Stomach (tissue), 9 donors: ENCODE results near the gene STK4. TPM values are rescaled to one million over a fixed set of nuclear protein-coding genes. Genes with fewer than 3 reads are reported as not detected.

Source experiments
- DNase-seq, 2 donors: peaks; one replicate each; pipeline versions ENCODE4 v3.0.0 to v3.0.0-alpha.2; 2013 to 2019
- H3K27ac ChIP-seq, 5 donors: fragments of 200-600 bp in 4 of 5; sonication (generic) in 4 of 5; one replicate each; pipeline ENCODE4 v1.5.1; 2013 to 2019; ENCODE audit warnings: mild to moderate bottlenecking in 1 of 5, moderate library complexity in 1 of 5
- H3K27me3 ChIP-seq, 3 donors: fragments of 200-600 bp; sonication (generic); one replicate each; pipeline ENCODE4 v1.5.1; 2017 to 2019; ENCODE audit warnings: mixed run types in 1 of 3
- H3K36me3 ChIP-seq, 4 donors: fragments of 200-600 bp; sonication (generic); 1 replicate in 3 of 4; 2 replicates in 1 of 4; pipeline ENCODE4 v1.5.1; 2016 to 2019
- H3K4me1 ChIP-seq, 4 donors: fragments of 200-600 bp; sonication (generic); one replicate each; pipeline ENCODE4 v1.5.1; 2016 to 2019
- H3K4me3 ChIP-seq, 4 donors: fragments of 200-600 bp; sonication (generic) in 3 of 4; one replicate each; pipeline ENCODE4 v1.5.1; 2016 to 2019; ENCODE audit warnings: mild to moderate bottlenecking in 1 of 4
- H3K9me3 ChIP-seq, 4 donors: fragments of 200-600 bp; sonication (generic); one replicate each; pipeline ENCODE4 v1.5.1; 2016 to 2019
- CTCF ChIP-seq, 7 experiments: fragments of 450-650 bp in 4 of 7; fragments of 200-600 bp in 3 of 7; sonication (generic) in 3 of 7; IDR thresholded peaks; one replicate each; pipeline ENCODE4 v1.5.1; 2016 to 2019; ENCODE audit warnings: antibody characterized with exemption in 7 of 7, control low read depth in 2 of 7, mild to moderate bottlenecking in 1 of 7
- EP300 ChIP-seq: sonication (generic); formaldehyde crosslinking; IDR thresholded peaks from one replicate; pipeline ENCODE4 v1.6.1; 2017; ENCODE audit warnings: antibody characterized with exemption
- POLR2A ChIP-seq, 4 donors: fragments of 450-650 bp; IDR thresholded peaks; one replicate each; pipeline ENCODE4 v1.6.1; 2016; ENCODE audit warnings: antibody characterized with exemption in 4 of 4, control low read depth in 2 of 4, mild to moderate bottlenecking in 1 of 4, moderate library complexity in 1 of 4
- POLR2AphosphoS5 ChIP-seq, 3 donors: sonication (generic); formaldehyde crosslinking; IDR thresholded peaks; one replicate each; pipeline ENCODE4 v1.6.1; 2016; ENCODE audit warnings: antibody characterized with exemption in 3 of 3
- WGBS, 5 donors: extraction: QIAGEN DNeasy Blood & Tissue Kit in 3 of 5; methylation state at CpG; one replicate each; pipeline versions ENCODE4 v1.1.5 to v1.1.7; 2013 to 2018; 5-methylcytosine and 5-hydroxymethylcytosine counted together
- intact Hi-C: fragments of 100-400 bp; cut with DNase I; formaldehyde crosslinking; loops from one replicate; pipeline ENCODE4 v1.15.1; 2023; ENCODE audit warnings: low total_unique reads
- polyA plus RNA-seq, 3 donors: library from polyadenylated mRNA; stranded (reverse); fragments of 200-250 nt; gene quantifications; one replicate each; pipeline ENCODE4 v1.2.3, GENCODE V29; 2013
- total RNA-seq, 5 donors: library from RNA; depleted of rRNA; stranded (reverse); fragments of >200 nt; gene quantifications; one replicate each; pipeline versions ENCODE4 v1.1.0 to v1.2.3, GENCODE V29; 2014 to 2016
- donor health status: healthy with polysubstance abuse.
- donor health status: Bipolar disorder and iron deficiency.
- donor health status: healthy.

Gene STK4
- total and polyA plus RNA-seq, 8 donors = 4.8 to 49.6 (median 19.3) TPM

- WGBS, 5 donors = 92 to 99% (median 95%) methylated on average over 5 of the region's 5 CpGs
- no peak for DNase-seq
These were observed 18.2 kb upstream of the STK4 start for GRCh38 chr20:44948107-44948506.

GRCh38 chr20:44948513-44948912, 17.8 kb upstream of the STK4 start:
- Histone ChIP-seq H3K4me1 (peaks cover 0 to 9% (median 0%) of the 10 kb centered on the region in 4 donors), H3K4me3 (no peak overlapping the region), H3K9me3 (no peaks in the 10 kb centered on the region), H3K36me3 (peaks cover 50 to 100% (median 99%) of the 10 kb centered on the region in 4 donors), H3K27ac (no peak overlapping the region), H3K27me3 (no peaks in the 10 kb centered on the region)
- 70 to 90% (median 89%) methylated on average over 2 of the region's 2 CpGs for WGBS, 5 donors
- intact Hi-C loops = no loop called here
- no peak for TF ChIP-seq POLR2AphosphoS5 (IDR thresholded peaks at IDR 0.05)
- no peak for TF ChIP-seq EP300
- no peak for TF ChIP-seq CTCF (IDR thresholded peaks at IDR 0.05)
- no peak for TF ChIP-seq POLR2A (IDR thresholded peaks at IDR 0.05)
- no peak for DNase-seq

More at GRCh38 chr20:44948107-44948506, 18.2 kb upstream of the STK4 start:
- Histone ChIP-seq H3K9me3 (no peaks in the 10 kb centered on the region), H3K36me3 (peaks cover 54 to 100% (median 99%) of the 10 kb centered on the region in 4 donors), H3K4me3 (no peak overlapping the region), H3K27me3 (no peaks in the 10 kb centered on the region), H3K27ac (no peak overlapping the region), H3K4me1 (peaks cover 0 to 6% (median 0%) of the 10 kb centered on the region in 4 donors)
- intact Hi-C loops = no loop called here
- TF ChIP-seq EP300 (no peak), POLR2A (IDR thresholded peaks at IDR 0.05) (no peak), POLR2AphosphoS5 (IDR thresholded peaks at IDR 0.05) (no peak), CTCF (IDR thresholded peaks at IDR 0.05) (no peak)

DNA sequence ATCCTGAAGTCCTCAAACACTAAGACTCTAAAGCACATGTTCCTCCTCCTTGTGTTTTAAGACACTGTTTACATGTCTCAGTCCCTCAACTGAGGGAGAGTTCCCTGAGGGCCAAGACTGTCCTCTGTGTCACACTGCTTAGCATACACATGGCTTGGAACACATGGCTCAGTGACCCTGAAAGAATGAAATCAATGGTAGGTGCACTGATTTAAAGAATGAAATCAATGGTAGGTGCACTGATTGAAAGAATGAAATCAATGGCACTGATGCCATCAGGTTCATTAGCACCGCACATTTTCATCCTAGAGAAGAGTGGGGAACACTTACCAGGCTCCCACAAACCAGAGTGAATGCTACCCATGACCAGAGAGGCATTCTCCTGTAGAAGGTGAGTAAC, 15.9 kb upstream of the STK4 start:
- Histone ChIP-seq H3K27me3 (no peaks in the 10 kb centered on the region), H3K27ac (no peak overlapping the region), H3K4me1 (peaks cover 0 to 9% (median 0%) of the 10 kb centered on the region in 4 donors), H3K36me3 (peaks cover 60 to 100% (median 99%) of the 10 kb centered on the region in 4 donors), H3K9me3 (no peaks in the 10 kb centered on the region), H3K4me3 (no peak overlapping the region)
- intact Hi-C loops = no loop called here
- TF ChIP-seq EP300 = no peak
- TF ChIP-seq POLR2AphosphoS5 (IDR thresholded peaks at IDR 0.05) = no peak
- no peak for TF ChIP-seq POLR2A (IDR thresholded peaks at IDR 0.05)
- 93 to 100% (median 100%) methylated on average over 1 of the region's 1 CpG for WGBS, 5 donors
- DNase-seq = no peak

DNA sequence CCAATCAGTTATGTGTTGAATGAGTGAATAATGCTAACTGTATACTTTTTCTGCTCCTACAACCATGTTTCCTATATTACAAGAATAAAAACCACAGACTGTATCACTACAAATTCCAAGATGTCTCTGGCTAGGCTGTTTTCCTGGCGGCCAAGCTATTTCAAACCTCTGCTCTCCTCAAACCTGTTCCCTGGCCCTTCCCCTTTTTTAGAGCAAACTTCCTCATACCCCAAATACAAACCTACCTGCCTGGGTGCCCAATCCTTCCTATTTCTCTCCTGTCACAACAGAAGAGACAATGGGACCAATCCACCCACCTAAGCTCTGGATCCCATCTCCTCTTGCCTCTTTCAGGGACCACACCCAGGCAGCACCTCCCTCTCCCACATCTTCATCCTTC, 13.6 kb upstream of the STK4 start:
- Histone ChIP-seq H3K27ac (no peak overlapping the region), H3K36me3 (peaks cover 55 to 95% (median 88%) of the 10 kb centered on the region in 4 donors), H3K4me3 (no peak overlapping the region), H3K4me1 (peaks cover 0 to 22% (median 3%) of the 10 kb centered on the region in 4 donors), H3K9me3 (no peaks in the 10 kb centered on the region), H3K27me3 (no peaks in the 10 kb centered on the region)
- TF ChIP-seq EP300 (no peak), POLR2A (IDR thresholded peaks at IDR 0.05) (no peak), CTCF (IDR thresholded peaks at IDR 0.05) (no peak), POLR2AphosphoS5 (IDR thresholded peaks at IDR 0.05) (no peak)
- DNase-seq = no peak
- WGBS, 5 donors = 78 to 92% (median 81%) methylated on average over 1 of the region's 1 CpG
- intact Hi-C loops = no loop called here

- no peak overlapping the region for H3K27ac ChIP-seq
- H3K36me3 ChIP-seq = peaks cover 46 to 80% (median 75%) of the 10 kb centered on the region in 4 donors
- H3K4me3 ChIP-seq = no peak overlapping the region
- no peaks in the 10 kb centered on the region for H3K9me3 ChIP-seq
- TF ChIP-seq POLR2A (IDR thresholded peaks at IDR 0.05) = no peak
- no peak for TF ChIP-seq CTCF (IDR thresholded peaks at IDR 0.05)
- no peak for TF ChIP-seq POLR2AphosphoS5 (IDR thresholded peaks at IDR 0.05)
- no peak for TF ChIP-seq EP300
- intact Hi-C loops = no loop called here
- DNase-seq = no peak
- peaks cover 4 to 36% (median 11%) of the 10 kb centered on the region in 4 donors for H3K4me1 ChIP-seq
- H3K27me3 ChIP-seq = no peaks in the 10 kb centered on the region
- 91 to 94% (median 92%) methylated on average over 5 of the region's 5 CpGs for WGBS, 5 donors
These were observed 12.1 kb upstream of the STK4 start for GRCh38 chr20:44954211-44954610.
